Measurements from ENCODE around the gene MLXIPL.
"Not testable (repeated sequence)": the region's sequence is repeated elsewhere in the genome, so short reads cannot be mapped to it uniquely, and the experiment has no call there.

The MLXIPL gene

GRCh38 chr7:73668103-73668885 is 44.0 kb upstream of the MLXIPL start:
- no peak for TF ChIP-seq CTCF (conservative IDR thresholded peaks at IDR 0.05; ENCODE audit: low read depth, low read length)
- peak overlapping the region; percentile 64 for H3K4me3 ChIP-seq (ENCODE audit: low read length)
- no peak for DNase-seq (ENCODE audit: low read depth)

- peak; percentile 29 for DNase-seq (ENCODE audit: low read depth)
- peak; percentile 58 for TF ChIP-seq CTCF (conservative IDR thresholded peaks at IDR 0.05; ENCODE audit: low read depth, low read length)
- peak within 1 kb of the TSS; percentile 64 for H3K4me3 ChIP-seq (ENCODE audit: low read length)
Measured at GRCh38 chr7:73667344-73668102, 43.2 kb upstream of the MLXIPL start, which contains the start of gene VPS37D. VPS37D (plus strand) TSS chr7:73667831; CDS start chr7:73667959, 128 bp downstream.

GRCh38 chr7:73663033-73663432 is 38.7 kb upstream of the MLXIPL start:
- no peak for DNase-seq (ENCODE audit: low read depth)
- no peak for TF ChIP-seq CTCF (conservative IDR thresholded peaks at IDR 0.05; ENCODE audit: low read depth, low read length)

GRCh38 chr7:73660594-73660993 is 36.3 kb upstream of the MLXIPL start:
- not testable (repeated sequence) for DNase-seq (ENCODE audit: low read depth)

More at GRCh38 chr7:73663033-73663432, 38.7 kb upstream of the MLXIPL start:
- H3K4me3 ChIP-seq (ENCODE audit: low read length): no peak overlapping the region

GRCh38 chr7:73659983-73660382 is 35.7 kb upstream of the MLXIPL start:
- no peak overlapping the region for H3K4me3 ChIP-seq (ENCODE audit: low read length)
- no peak for TF ChIP-seq CTCF (conservative IDR thresholded peaks at IDR 0.05; ENCODE audit: low read depth, low read length)
- no peak for DNase-seq (ENCODE audit: low read depth)

More at GRCh38 chr7:73660594-73660993, 36.3 kb upstream of the MLXIPL start:
- not testable (repeated sequence) for H3K4me3 ChIP-seq (ENCODE audit: low read length)

GRCh38 chr7:73655309-73655708 is 31.0 kb upstream of the MLXIPL start:
- not testable (repeated sequence) for H3K4me3 ChIP-seq (ENCODE audit: low read length); DNase-seq (ENCODE audit: low read depth)

- H3K4me3 ChIP-seq (ENCODE audit: low read length): no peak overlapping the region
- DNase-seq (ENCODE audit: low read depth): peak; percentile 21
- TF ChIP-seq CTCF (conservative IDR thresholded peaks at IDR 0.05; ENCODE audit: low read depth, low read length): no peak
Measured at GRCh38 chr7:73652541-73652949, 28.2 kb upstream of the MLXIPL start.

GRCh38 chr7:73650524-73650923 is 26.2 kb upstream of the MLXIPL start:
- DNase-seq (ENCODE audit: low read depth): no peak
- no peak for TF ChIP-seq CTCF (conservative IDR thresholded peaks at IDR 0.05; ENCODE audit: low read depth, low read length)
- no peak overlapping the region for H3K4me3 ChIP-seq (ENCODE audit: low read length)

All from retinal pigment epithelial cell (primary cell).